SH-SY5Y (cell line): ENCODE measurements around the gene POU3F3.

Experiments used
- GATA2 ChIP-seq: IDR thresholded peaks from 2 replicates; pipeline ENCODE4 v1.6.1; 2011; ENCODE audit warnings: mild to moderate bottlenecking, low read depth, low read length
- GATA3 ChIP-seq: IDR thresholded peaks from 2 replicates; pipeline ENCODE4 v1.6.1; 2011; ENCODE audit warnings: low read depth, mild to moderate bottlenecking, low read length, moderate library complexity

The POU3F3 gene

DNA sequence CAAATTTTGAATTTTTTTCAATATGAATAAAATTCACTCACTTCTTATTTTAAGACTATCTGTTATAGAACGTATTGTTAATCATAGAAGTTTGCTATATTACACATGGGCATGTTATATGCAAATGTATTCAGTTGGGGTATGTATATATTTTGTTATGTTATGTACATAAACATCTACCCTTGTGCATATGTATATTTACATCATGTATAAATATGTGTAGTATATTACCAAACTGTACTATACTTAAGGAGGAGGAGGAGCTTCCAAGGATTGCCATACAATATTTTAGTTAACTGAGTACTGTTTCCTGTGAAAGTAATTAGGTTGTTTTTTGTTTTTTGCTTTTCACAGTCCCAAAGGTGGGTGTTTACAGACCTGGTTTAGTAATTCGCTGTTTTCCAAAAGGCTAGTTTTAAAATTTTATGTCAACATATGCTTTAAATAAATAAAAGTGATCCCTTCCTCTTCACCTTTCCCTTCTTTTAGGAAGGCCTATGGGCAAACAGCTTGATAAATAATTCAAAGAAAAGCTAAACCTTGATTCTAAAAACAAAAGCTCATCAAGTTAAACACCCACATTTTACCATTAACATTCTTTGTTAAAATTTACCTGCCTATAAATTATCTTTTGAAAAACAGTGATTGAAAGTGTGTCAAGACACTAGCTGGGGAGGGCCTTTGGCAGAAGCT, 12.9 kb upstream of the POU3F3 start:
- TF ChIP-seq GATA2, result no peak
- TF ChIP-seq GATA3, result no peak

DNA sequence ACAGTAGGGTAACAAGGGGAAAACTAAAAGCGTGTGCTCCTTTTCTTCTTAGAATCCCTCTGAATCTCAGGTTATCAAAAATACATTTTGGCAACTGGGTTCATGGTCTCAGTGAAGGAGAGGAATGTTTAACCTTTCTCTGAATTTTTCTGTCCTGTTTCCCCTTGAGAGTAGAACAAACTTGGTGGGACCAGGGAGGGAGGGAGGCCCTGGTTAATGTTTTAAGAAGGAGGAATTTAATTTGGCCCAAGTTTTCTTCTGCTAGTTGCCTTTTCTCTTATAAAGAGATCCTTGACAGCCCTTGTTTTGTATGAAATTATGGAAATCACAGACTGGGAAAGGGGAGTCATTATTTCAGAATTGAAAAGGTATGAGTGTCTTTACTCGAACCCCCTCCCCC, 12.2 kb upstream of the POU3F3 start:
- TF ChIP-seq GATA2 (no peak), GATA3 (no peak)

DNA sequence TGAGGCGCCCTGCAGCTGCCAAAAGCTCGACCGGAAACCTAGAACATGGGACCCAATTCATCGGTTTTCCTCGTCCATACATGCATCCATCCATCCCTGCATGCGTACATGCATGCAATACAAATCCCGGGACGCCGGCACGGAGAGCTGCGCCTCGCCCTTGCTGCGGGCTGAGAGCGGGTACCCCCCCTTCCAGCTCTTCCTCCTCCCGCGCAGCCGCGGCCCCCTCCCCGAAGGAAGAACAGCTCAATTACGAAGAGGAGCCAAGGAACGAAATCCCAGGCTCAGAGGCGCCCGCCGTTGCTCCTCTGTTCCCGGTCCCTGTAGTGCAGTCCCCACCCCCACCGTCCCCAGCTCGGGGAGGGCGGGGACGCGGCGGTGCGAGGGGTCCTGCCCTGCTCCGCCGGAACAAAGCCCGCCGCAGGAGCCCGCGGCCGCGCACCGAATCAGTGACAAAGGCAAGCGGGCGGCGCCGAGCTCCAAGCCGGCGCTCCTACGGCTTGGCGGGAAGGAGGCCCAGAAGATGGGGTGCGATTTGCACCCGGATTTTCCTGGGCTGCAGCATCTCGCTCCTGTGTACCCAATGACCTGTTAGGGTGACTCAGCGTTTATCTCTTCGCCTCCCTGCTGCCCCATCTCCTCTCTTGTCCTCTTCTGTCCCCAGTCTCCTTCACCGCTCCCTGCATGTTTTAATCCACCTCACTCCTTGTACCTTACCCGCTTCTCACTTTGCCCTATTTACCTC, 8.9 kb upstream of the POU3F3 start:
- TF ChIP-seq GATA3 (no peak), GATA2 (no peak)

DNA sequence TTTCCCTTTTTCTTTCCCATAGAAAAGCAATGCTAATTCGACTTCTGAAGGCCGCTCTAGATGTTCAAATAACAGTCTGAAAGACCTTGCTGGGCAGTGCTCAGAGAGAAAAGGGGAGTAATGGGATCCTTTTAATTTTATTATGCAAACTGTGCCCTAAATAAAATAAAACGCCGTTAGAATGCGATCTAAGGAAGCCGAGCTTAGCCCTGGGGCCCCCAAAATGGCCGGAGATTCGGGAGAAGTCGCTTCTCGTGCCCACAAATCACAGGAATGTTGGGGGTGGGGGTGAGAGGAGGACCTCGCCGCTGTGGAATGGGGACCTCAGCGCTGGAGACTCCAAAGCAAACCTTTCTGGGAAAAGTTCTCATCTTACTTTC, 8.4 kb upstream of the POU3F3 start:
- no peak for TF ChIP-seq GATA3
- TF ChIP-seq GATA2, result no peak

DNA sequence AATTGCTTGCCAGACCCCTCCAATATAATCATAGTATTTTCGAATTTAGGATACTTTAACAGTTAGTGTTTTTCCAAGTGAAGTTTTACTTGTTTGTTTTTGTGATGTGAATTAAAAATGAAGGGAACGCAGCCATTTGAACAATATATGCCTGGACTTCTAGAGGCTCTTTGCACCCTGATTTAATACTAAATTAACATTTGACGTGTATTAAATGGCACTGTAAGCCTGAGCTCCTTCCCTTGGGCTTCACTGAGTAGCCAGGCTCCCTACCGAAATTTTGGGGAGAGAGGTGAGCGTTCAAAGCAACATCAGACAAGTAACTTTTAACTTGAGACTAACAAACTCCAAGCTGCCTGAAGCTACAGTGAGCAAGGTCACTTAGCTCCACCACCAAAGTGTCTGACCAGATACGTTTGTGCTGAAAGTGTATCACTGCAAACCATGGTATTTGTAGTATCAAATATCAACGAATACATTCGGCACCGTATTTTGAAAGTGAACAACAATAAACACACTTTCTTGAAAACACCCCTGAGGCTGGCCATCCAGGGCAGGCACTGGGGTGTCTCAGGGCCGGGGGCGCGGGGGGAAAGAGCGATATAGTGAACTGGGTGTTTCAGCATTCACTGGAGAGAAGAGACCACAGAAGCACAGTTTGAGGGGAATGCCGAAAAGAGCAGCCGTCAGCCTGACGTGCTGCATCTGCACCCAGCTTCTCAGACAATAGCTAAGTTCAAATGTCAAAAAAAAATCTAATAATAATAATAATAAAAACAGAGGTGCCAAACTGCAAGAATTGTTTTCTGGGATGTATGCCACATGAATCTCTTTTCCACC, 7.7 kb upstream of the POU3F3 start:
- TF ChIP-seq GATA3 (no peak), GATA2 (no peak)

DNA sequence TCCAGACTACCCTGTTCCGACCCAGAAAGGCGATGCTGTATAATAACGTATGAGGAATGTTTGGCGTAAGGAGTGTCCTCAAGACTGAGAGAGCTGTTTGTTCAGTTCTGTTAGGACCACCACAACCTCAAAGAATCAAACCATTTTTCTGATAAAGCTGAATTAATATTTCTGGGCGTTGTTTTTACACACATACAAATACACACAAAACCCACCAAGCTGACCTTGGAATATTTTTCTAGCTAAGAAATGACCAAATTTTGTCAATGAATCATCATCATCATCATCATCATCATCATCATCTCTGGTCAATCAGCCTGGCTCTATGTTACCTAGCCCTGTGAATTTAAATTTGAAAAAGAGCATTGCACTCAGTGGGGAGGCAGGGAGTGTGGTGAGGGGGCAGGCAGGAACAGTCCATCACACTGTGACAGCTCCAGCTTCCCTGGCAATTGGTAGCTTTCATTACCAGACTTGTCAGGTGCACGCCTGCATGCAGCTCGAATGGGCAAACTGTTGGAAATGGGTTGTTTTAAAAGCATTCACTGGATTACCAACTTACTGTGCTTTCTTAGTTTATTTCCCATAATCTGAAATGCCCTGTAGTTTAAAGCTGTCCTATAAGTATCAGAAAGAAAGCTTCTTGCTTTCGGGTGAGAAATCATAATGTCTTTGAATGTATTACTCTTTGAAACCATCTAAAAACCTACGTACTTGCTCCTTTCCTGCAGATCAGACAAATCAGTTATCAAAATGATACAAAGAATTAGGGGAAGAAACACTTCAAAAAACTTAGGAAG, 6.9 kb upstream of the POU3F3 start:
- no peak for TF ChIP-seq GATA3
- TF ChIP-seq GATA2, result no peak

DNA sequence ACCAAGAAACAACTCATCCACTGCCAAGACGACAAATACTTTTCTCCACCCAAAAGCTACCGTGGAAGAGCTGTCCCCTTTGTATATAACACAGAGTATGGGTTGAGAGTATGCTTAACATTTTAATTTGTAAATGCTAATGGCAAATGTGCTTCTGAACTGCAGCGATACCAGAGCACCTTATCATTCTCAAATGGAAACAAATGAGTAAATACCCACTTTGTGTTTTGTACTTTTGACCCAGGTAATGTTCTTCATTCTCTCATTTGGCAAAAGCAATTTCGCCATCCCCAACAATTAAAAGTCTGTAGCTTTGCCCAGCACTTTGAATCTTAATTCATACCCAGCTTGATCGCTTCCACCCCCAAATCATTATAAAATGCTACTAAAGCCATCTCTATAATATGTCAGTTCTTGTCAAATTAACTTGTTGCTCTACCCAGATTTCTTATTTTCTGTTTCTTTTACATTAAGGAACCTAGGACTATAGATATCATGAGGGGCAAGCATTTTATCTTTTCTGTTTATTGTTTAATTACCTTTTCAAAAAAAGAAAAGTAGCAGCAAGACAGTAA, 6.2 kb upstream of the POU3F3 start:
- TF ChIP-seq GATA3, result no peak
- no peak for TF ChIP-seq GATA2

DNA sequence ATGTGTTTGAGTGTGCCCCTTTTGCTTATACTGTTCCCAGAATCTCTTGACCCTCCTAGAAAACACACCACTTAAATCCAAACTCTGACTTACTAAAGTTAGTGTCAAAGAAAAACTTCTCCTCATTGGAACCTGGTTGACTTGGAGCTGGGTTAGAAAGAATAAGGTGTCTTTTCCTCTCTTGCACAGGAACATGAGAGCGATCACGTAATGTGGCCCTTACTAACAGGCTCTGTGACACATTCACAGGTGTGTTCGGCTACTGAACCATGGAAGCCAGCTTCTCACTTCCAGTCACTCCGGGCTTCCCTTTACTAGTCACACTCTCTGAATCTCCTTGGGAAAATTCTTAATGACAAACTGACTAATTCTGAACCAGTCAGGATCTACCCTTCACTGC, 5.4 kb upstream of the POU3F3 start:
- TF ChIP-seq GATA3, result no peak

DNA sequence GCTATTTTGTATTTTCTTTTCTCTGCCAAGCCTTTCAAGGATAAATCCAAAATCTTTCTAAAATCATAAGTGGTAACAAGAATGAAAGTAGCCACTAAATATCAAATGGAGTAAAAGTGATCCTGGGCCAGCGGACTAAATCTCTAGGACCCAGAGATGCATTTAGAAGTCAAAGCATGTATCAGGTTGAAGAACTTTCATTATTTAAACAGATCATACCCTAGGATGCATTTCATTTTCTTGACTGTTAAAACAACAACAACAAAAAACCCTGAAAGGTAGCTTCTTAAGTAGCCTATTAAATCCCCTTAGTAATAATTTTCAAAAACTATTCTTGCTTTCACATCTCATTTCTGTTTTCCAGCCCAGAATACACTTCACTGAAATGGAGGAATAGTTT, 4.8 kb upstream of the POU3F3 start:
- no peak for TF ChIP-seq GATA2
- TF ChIP-seq GATA3, result no peak

DNA sequence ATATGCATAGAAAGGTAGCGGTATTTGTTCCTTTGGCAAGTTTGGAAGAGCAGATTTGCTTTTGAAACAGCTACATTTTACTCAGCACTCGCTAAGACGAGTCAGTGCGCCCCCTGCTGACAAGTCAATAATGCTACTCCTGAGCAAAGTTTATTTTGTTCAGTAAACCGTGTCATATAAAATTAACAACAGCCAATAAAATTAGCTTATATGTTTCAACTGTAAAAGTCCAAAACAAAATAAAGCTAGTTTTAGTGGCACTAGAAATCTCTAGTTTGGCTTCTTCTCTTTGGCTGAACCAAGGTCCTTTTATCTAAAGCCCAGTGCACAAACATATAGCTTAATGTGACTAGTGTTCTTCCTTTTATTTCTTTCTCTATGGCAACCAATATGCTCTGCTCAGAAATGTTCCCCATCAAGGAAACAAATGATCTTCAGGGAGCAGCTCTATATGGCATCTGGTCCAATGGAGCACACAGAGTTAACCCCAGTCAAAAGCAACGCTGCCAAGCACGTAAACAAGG, 4.2 kb upstream of the POU3F3 start:
- no peak for TF ChIP-seq GATA3
- TF ChIP-seq GATA2, result no peak

DNA sequence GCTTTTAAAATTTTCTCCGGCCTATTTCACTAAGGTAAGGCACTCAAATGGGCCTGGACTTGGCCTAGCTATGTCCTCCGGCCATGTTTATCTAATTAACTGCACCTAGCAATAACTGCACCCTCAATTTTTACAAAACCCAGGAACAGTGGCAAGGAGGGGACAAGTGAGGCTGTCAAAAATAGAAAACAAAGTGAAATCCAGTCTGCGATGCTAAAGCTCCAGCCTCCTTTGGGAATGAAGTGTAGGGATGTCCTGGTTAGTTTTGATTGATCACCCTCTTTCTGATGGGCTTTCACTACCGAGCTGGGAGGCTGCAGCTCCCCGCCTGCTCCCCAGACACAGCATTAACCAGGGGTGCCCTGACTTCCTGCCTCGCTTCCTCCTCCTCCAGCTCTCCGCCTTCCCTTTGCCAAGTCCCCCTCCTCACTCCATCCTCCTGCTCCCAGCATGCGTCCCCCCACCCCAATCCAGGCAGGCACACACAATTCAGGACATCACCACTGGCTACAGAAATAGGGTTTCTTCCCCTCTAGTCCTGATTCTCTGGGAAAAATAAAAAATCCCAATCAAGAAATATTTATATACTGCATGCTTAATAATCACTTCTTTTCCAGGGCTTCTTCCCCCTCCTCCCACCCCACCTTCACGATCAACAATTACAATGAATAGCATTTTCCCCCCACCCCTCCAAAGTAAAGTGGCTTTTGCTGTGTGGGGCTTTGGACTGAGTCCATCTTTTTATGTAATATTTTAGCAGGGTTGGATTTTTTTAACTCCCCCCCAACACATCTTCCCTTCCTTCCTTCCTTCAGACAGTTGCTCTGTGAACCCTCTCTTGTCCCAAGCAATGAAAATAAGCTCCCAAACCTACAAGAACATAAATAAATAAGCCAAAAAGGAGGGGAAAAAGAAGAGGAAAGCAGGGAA, 3.3 kb upstream of the POU3F3 start:
- TF ChIP-seq GATA2 (no peak), GATA3 (no peak)

DNA sequence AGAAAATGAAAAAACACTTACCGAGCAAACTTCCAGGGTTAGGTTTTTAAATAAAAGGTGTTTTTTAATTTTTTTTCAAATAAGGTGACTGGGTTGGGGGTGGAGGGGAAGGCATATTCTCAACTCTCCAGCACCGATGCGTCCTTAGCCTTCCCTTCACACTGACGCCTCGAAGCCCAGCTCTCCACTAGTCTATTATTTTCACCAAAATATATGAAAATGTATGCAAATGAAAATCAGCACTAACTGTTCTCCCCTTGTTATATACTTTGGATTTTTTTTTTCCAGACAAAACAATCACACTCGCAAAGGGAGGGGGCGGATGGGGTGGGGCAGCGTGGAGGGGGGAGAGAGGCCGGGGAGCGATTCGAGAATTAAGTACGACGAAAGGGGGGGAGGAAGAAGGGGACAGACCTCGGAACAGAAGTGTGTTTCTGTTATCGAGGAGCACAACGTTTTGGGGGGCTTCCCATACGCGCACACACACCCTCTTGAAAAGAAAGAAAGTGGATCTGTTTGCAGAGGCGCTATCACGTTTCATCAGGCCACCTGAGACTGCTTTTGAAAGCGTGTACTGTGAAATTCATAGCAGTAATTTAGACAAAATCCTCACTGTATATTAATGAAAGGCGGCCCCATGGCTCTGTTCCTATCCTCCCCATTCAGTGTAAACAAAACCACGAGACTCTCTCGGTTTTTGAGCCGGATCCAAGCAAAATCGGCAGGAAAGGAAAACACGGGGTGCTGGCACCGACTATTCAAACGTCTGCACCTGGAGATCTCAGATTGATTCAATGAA, 2.4 kb upstream of the POU3F3 start:
- TF ChIP-seq GATA2, result no peak
- TF ChIP-seq GATA3, result no peak
